Heart left ventricle (tissue), 13 donors: Measurements from ENCODE around the gene OSBPL10.

Experiments
- POLR2A ChIP-seq, 2 donors: fragments of 450-650 bp; IDR thresholded peaks; one replicate each; pipeline ENCODE4 v1.6.1; 2017; ENCODE audit warnings: antibody characterized with exemption in 2 of 2, mild to moderate bottlenecking in 2 of 2, moderate library complexity in 2 of 2
- TF ChIP-seq, protein P1 (sequence below), 12 donors: fragments of 200-600 bp; sonication (generic) in 4 of 12; IDR thresholded peaks; one replicate each; pipeline versions ENCODE4 v1.5.0 to v1.8.0; 2018 to 2022; ENCODE audit warnings: antibody characterized with exemption in 12 of 12, mild to moderate bottlenecking in 5 of 12
- donor health status: ischemic (EF 13 %, LVEDD 7.1; RV severe dilation, severe dysfunction).
- donor health status: DM: no; HTN: yes; CAD: no.
- donor health status: DM: no; HTN: no; CAD: no.
- donor health status: ischemic (EF 25% LVEDD 6.9; RV normal size, moderate dysfunction).
- donor health status: ischemic (EF 25% LVEDD 5.7; RV mildly dilated, moderate dysfunction).
- donor health status: ischemic (EF 35%, LVEDD 5.7; RV mildly dilated, moderate dysfunction).
- donor health status: nonischemic (EF 11% LVEDD 7.7; RV severe dilation, severe dysfunction).
- donor health status: DM: yes; HTN: yes; CAD: no.
- donor health status: PGD.
- donor health status: ischemic (EF 29% LVEDD 5.4; RV normal size, mild dysfunction).
- donor health status: nonischemic (EF 23%, LVEDD 6.1; RV moderate dilation, normal function).

GRCh38 chr3:31709005-31709404 is 272.1 kb downstream of the OSBPL10 start:
- TF ChIP-seq POLR2A (IDR thresholded peaks at IDR 0.05), result no peak
- TF ChIP-seq, protein P1, sequence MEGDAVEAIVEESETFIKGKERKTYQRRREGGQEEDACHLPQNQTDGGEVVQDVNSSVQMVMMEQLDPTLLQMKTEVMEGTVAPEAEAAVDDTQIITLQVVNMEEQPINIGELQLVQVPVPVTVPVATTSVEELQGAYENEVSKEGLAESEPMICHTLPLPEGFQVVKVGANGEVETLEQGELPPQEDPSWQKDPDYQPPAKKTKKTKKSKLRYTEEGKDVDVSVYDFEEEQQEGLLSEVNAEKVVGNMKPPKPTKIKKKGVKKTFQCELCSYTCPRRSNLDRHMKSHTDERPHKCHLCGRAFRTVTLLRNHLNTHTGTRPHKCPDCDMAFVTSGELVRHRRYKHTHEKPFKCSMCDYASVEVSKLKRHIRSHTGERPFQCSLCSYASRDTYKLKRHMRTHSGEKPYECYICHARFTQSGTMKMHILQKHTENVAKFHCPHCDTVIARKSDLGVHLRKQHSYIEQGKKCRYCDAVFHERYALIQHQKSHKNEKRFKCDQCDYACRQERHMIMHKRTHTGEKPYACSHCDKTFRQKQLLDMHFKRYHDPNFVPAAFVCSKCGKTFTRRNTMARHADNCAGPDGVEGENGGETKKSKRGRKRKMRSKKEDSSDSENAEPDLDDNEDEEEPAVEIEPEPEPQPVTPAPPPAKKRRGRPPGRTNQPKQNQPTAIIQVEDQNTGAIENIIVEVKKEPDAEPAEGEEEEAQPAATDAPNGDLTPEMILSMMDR (IDR thresholded peaks at IDR 0.05), result no peak
